NCI-H1048 (cell line): ENCODE data around the gene CAMKMT.

Experiments used
- DNase-seq: peaks from one replicate; lab custom pipeline; 2025; lab: John Stamatoyannopoulos, UW

CAMKMT gene

GRCh38 chr2:44649381-44649780 lies 287.6 kb downstream of the CAMKMT start:
- no peak for DNase-seq

- DNase-seq = no peak
Measured at GRCh38 chr2:44650796-44651195, 289.0 kb downstream of the CAMKMT start.

GRCh38 chr2:44651974-44652373 lies 290.2 kb downstream of the CAMKMT start:
- no peak for DNase-seq

- DNase-seq = no peak
Measured at GRCh38 chr2:44652701-44653100, 291.0 kb downstream of the CAMKMT start.

GRCh38 chr2:44655401-44655864 lies 293.7 kb downstream of the CAMKMT start:
- DNase-seq = peak; percentile 88

GRCh38 chr2:44656460-44656859 lies 294.7 kb downstream of the CAMKMT start:
- no peak for DNase-seq

GRCh38 chr2:44663471-44664073 lies 301.8 kb downstream of the CAMKMT start:
- DNase-seq = no peak

GRCh38 chr2:44668336-44668735 lies 306.6 kb downstream of the CAMKMT start:
- no peak for DNase-seq

GRCh38 chr2:44671276-44671675 lies 309.5 kb downstream of the CAMKMT start:
- no peak for DNase-seq

- no peak for DNase-seq
Measured at GRCh38 chr2:44671916-44672315, 310.2 kb downstream of the CAMKMT start.

GRCh38 chr2:44672431-44672830 lies 310.7 kb downstream of the CAMKMT start:
- no peak for DNase-seq

GRCh38 chr2:44674473-44675284 lies 312.9 kb downstream of the CAMKMT start:
- no peak for DNase-seq

GRCh38 chr2:44676379-44676778 lies 314.6 kb downstream of the CAMKMT start:
- no peak for DNase-seq

GRCh38 chr2:44679584-44679983 lies 317.8 kb downstream of the CAMKMT start:
- no peak for DNase-seq

GRCh38 chr2:44679990-44680389 lies 318.2 kb downstream of the CAMKMT start:
- DNase-seq = no peak

- no peak for DNase-seq
Measured at GRCh38 chr2:44680424-44680971, 318.8 kb downstream of the CAMKMT start.

- no peak for DNase-seq
Measured at GRCh38 chr2:44680983-44681531, 319.3 kb downstream of the CAMKMT start.

- no peak for DNase-seq
Measured at GRCh38 chr2:44682459-44682858, 320.7 kb downstream of the CAMKMT start.

GRCh38 chr2:44684559-44684958 lies 322.8 kb downstream of the CAMKMT start:
- no peak for DNase-seq

- DNase-seq = no peak
Measured at GRCh38 chr2:44686561-44686960, 324.8 kb downstream of the CAMKMT start.

GRCh38 chr2:44687686-44688455 lies 326.1 kb downstream of the CAMKMT start:
- no peak for DNase-seq

GRCh38 chr2:44688456-44689124 lies 326.8 kb downstream of the CAMKMT start:
- DNase-seq = no peak
